Measurements from ENCODE around the gene KIF15. TPM values are rescaled to one million over a fixed set of nuclear protein-coding genes. Genes with fewer than 3 reads are reported as not detected.

The KIF15 gene
- total and polyA plus RNA-seq, 11 donors, result 0.16 to 3.0 (median 0.65) TPM; not detected in 1

GRCh38 chr3:44896440-44896839 lies 134.8 kb downstream of the KIF15 start:
- Histone ChIP-seq H3K9me3 (no peaks in the 10 kb centered on the region), H3K36me3 (no peaks in the 10 kb centered on the region), H3K4me1 (no peaks in the 10 kb centered on the region), H3K27me3 (peaks cover 0 to 19% (median 0%) of the 10 kb centered on the region in 9 donors), H3K4me3 (no peak overlapping the region), H3K27ac (no peak overlapping the region)
- intact Hi-C loops (cut with DNase I), result no loop called here
- TF ChIP-seq POLR2A (IDR thresholded peaks at IDR 0.05) (no peak), CTCF (IDR thresholded peaks at IDR 0.05) (no peak)
- WGBS, 4 donors, result 66 to 78% (median 77%) methylated on average over 2 of the region's 2 CpGs
- ATAC-seq (no peak), DNase-seq (no peak)

GRCh38 chr3:44899683-44900367 lies 138.2 kb downstream of the KIF15 start:
- Histone ChIP-seq H3K27ac (no peak overlapping the region), H3K27me3 (peaks cover 0 to 16% (median 0%) of the 10 kb centered on the region in 9 donors), H3K9me3 (no peaks in the 10 kb centered on the region), H3K36me3 (no peaks in the 10 kb centered on the region), H3K4me1 (no peaks in the 10 kb centered on the region), H3K4me3 (no peak overlapping the region)
- WGBS, 4 donors, result 42 to 44% (median 43%) methylated on average over 12 to 13 of the region's 13 CpGs
- intact Hi-C loops (cut with DNase I), result no loop called here
- no peak for DNase-seq
- TF ChIP-seq POLR2A (IDR thresholded peaks at IDR 0.05) (no peak), CTCF (IDR thresholded peaks at IDR 0.05) (no peak)
- ATAC-seq, result no peak

GRCh38 chr3:44902628-44903027 lies 141.0 kb downstream of the KIF15 start:
- no peak for TF ChIP-seq POLR2A (IDR thresholded peaks at IDR 0.05)
- no peak for TF ChIP-seq CTCF (IDR thresholded peaks at IDR 0.05)
- Histone ChIP-seq H3K36me3 (no peaks in the 10 kb centered on the region), H3K4me1 (no peaks in the 10 kb centered on the region), H3K4me3 (no peak overlapping the region), H3K27me3 (peaks cover 0 to 16% (median 0%) of the 10 kb centered on the region in 9 donors), H3K9me3 (no peaks in the 10 kb centered on the region), H3K27ac (no peak overlapping the region)
- WGBS, 4 donors, result 48 to 59% (median 55%) methylated on average over 4 of the region's 4 CpGs
- no peak for DNase-seq
- intact Hi-C loops (cut with DNase I), result no loop called here
- no peak for ATAC-seq

MicroRNA genes within 50 kb of the gene (microRNA counts, 767-probe panel; counts per million panel counts)
- microRNA hsa-miR-564, result 71.6 to 309 counts per million in 2 donors

Other genes with a start within 250 kb of the KIF15 start
- 1 to 10 TPM; 1.2 to 3.7 (median 2.3) TPM for gene ZKSCAN7, start 206.6 kb upstream of the KIF15 start, total RNA-seq
- gene ZKSCAN7, start 206.6 kb upstream of the KIF15 start, polyA plus RNA-seq, result 1 to 10 TPM; 1.3 to 2.1 TPM
- 1 to 10 TPM in 6 of 9 donors, under 1 TPM in 3; 0.28 to 2.2 (median 1.3) TPM for gene ZNF660, start 176.8 kb upstream of the KIF15 start, total RNA-seq
- gene ZNF660, start 176.8 kb upstream of the KIF15 start, polyA plus RNA-seq, result under 1 TPM; 0.49 to 0.53 TPM
- gene ZNF197, start 136.8 kb upstream of the KIF15 start, total RNA-seq, result 10 to 100 TPM in 8 of 9 donors, 1 to 10 TPM in 1; 7.8 to 16.4 (median 11.9) TPM
- gene ZNF197, start 136.8 kb upstream of the KIF15 start, polyA plus RNA-seq, result 1 to 10 TPM; 6.6 to 7.7 TPM
- gene ZNF35, start 113.1 kb upstream of the KIF15 start, total RNA-seq, result 10 to 100 TPM in 1 of 9 donors, 1 to 10 TPM in 8; 6.0 to 14.6 (median 6.5) TPM
- gene ZNF35, start 113.1 kb upstream of the KIF15 start, polyA plus RNA-seq, result 1 to 10 TPM; 3.6 to 7.7 TPM
- 1 to 10 TPM; 1.9 to 4.8 (median 3.5) TPM for gene ZNF502, start 49.1 kb upstream of the KIF15 start, total RNA-seq
- 1 to 10 TPM; 1.9 to 3.4 TPM for gene ZNF502, start 49.1 kb upstream of the KIF15 start, polyA plus RNA-seq
- 1 to 10 TPM; 1.8 to 5.5 (median 3.9) TPM for gene ZNF501, start 32.2 kb upstream of the KIF15 start, total RNA-seq
- gene ZNF501, start 32.2 kb upstream of the KIF15 start, polyA plus RNA-seq, result 1 to 10 TPM; 1.1 to 2.9 TPM
- gene KIAA1143, start 175 bp upstream of the KIF15 start, total RNA-seq, result 10 to 100 TPM; 21.9 to 41.7 (median 30.5) TPM
- 10 to 100 TPM; 13.7 to 25.4 TPM for gene KIAA1143, start 175 bp upstream of the KIF15 start, polyA plus RNA-seq
- gene TMEM42, start 100.1 kb downstream of the KIF15 start, total RNA-seq, result 10 to 100 TPM in 5 of 9 donors, 1 to 10 TPM in 4; 7.3 to 13.0 (median 10.6) TPM
- gene TMEM42, start 100.1 kb downstream of the KIF15 start, polyA plus RNA-seq, result 10 to 100 TPM in 1 of 2 donors, 1 to 10 TPM in 1; 9.4 to 14.1 TPM
- under 1 TPM in 1 of 9 donors, not detected in 8; 0.66 TPM for gene TGM4, start 112.8 kb downstream of the KIF15 start, total RNA-seq
- gene TGM4, start 112.8 kb downstream of the KIF15 start, polyA plus RNA-seq, result not detected
- gene ZDHHC3, start 214.4 kb downstream of the KIF15 start, total RNA-seq, result 10 to 100 TPM; 40.5 to 94.7 (median 52.7) TPM
- gene ZDHHC3, start 214.4 kb downstream of the KIF15 start, polyA plus RNA-seq, result 10 to 100 TPM; 17.9 to 54.0 TPM
- gene EXOSC7, start 214.4 kb downstream of the KIF15 start, total RNA-seq, result 10 to 100 TPM; 23.8 to 87.3 (median 30.7) TPM
- gene EXOSC7, start 214.4 kb downstream of the KIF15 start, polyA plus RNA-seq, result 10 to 100 TPM; 34.8 to 52.5 TPM

Measured in heart left ventricle (tissue), 16 donors.